Subcutaneous abdominal adipose tissue (tissue), 5 donors: ENCODE measurements around the gene GZMM.

ENCODE experiments used
- H3K27ac ChIP-seq: one replicate; pipeline ENCODE4 v1.7.0; 2013; ENCODE audit warnings: low read depth, mild to moderate bottlenecking, inconsistent platforms, low read length, moderate library complexity
- H3K27me3 ChIP-seq, 5 donors: one replicate each; pipeline ENCODE4 v1.7.0; 2013; ENCODE audit warnings: low read length in 5 of 5, inconsistent platforms in 1 of 5; ENCODE audit not compliant: control insufficient read depth in 5 of 5, insufficient read depth in 4 of 5
- H3K36me3 ChIP-seq, 5 donors: one replicate each; pipeline ENCODE4 v1.7.0; 2013; ENCODE audit warnings: low read length in 5 of 5; ENCODE audit not compliant: control insufficient read depth in 5 of 5, insufficient read depth in 5 of 5
- H3K4me1 ChIP-seq, 5 donors: one replicate each; pipeline ENCODE4 v1.7.0; 2013; ENCODE audit warnings: low read length in 5 of 5, mild to moderate bottlenecking in 3 of 5, moderate library complexity in 1 of 5; ENCODE audit not compliant: control insufficient read depth in 5 of 5, insufficient read depth in 5 of 5
- H3K4me3 ChIP-seq, 5 donors: one replicate each; pipeline ENCODE4 v1.7.0; 2013; ENCODE audit warnings: low read length in 5 of 5, low read depth in 1 of 5
- H3K9ac ChIP-seq, 5 donors: one replicate each; pipeline ENCODE4 v1.7.0; 2013; ENCODE audit warnings: low read length in 5 of 5, mild to moderate bottlenecking in 4 of 5, moderate library complexity in 3 of 5
- H3K9me3 ChIP-seq, 5 donors: one replicate each; pipeline ENCODE4 v1.7.0; 2013; ENCODE audit warnings: low read length in 5 of 5; ENCODE audit not compliant: control insufficient read depth in 5 of 5
- donor health status: healthy.
- donor health status: healthy.
- donor health status: healthy.
- donor health status: healthy.
- donor health status: healthy.

GZMM gene

GRCh38 chr19:597406-598315 lies 53.8 kb downstream of the GZMM start:
- Histone ChIP-seq H3K4me3 (no peak overlapping the region), H3K9me3 (peaks cover 0 to 7% (median 0%) of the 10 kb centered on the region in 5 donors), H3K36me3 (no peaks in the 10 kb centered on the region), H3K27me3 (peaks cover 7 to 30% (median 9%) of the 10 kb centered on the region in 5 donors), H3K27ac (no peak overlapping the region), H3K4me1 (no peaks in the 10 kb centered on the region), H3K9ac (no peak overlapping the region)
